SHP77 (cell line): Measurements from ENCODE around the gene TSPAN18.
A peak's percentile ranks its signal among the peaks of the same experiment; 100 is the strongest.
"Not testable (repeated sequence)": the region's sequence is repeated elsewhere in the genome, so short reads cannot be mapped to it uniquely, and the experiment has no call there.

Experiments
- DNase-seq, 2 experiments: peaks; one replicate each; lab custom pipeline; 2025; lab: John Stamatoyannopoulos, UW

TSPAN18 gene

DNA sequence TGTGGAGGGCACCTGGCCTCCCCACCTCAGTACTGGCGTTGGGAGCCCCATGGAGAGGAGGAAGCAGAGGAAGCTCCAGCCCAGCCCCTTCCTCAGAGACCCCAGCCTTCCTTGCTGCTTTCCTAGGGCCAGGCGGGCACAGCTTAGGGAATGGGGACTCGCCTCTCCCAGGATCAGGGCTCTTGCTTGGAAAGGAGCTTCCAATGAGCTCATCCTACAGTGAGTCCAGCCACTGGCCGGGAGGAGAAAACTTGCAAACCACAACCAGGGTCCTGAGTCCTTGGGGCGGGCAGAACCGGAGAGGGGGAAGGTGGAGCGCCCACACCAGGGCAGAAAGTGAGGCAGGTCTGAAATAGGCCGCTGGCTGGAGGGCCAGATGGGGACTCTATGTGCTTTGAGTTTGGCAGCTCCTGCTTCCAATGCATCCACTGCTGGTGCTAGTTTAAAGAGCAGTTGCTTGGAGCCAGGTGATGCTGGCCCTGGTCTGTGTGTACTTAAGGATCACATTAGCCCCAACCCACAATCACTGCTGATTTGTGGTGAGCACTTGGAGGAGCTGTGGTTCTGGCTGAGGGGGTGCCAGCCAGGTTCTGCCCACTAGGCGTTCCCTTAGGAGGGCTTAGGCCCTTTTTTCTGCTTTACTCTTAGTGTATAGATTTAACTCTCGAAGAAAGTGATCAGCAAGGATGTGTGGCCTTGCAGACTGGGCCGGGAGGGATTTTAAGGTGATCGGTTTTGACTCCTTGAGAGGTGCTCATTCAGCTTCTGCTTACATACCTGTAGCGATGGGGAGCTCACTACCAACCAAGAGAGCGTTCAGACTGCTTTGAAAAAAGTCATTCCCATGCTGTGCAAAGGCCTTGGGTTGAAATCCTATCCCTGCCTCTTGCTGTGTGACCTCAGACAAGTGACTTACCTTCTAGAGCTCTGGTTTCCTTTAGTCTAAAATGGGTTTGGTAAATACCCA lies 142.0 kb downstream of the TSPAN18 start:
- no peak for DNase-seq

DNA sequence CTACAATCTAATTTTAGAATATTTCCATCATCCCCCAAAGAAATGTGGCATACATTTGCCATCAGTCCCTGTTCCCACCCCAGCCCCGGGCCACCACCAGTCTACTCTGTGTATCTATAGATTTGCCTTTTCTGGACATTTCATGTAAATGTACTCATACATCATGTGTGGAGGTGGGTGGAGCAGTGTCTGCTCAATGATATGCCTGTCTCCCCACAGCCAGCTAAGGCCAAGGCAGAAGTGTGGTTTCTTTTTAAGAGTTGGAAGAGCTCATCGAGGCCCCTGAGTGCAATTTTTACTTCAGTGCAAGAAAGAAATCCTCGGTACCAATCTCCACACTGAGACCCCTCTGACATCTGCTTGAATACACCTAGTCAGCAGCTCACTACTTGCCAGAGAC lies 143.4 kb downstream of the TSPAN18 start:
- DNase-seq, result no peak

DNA sequence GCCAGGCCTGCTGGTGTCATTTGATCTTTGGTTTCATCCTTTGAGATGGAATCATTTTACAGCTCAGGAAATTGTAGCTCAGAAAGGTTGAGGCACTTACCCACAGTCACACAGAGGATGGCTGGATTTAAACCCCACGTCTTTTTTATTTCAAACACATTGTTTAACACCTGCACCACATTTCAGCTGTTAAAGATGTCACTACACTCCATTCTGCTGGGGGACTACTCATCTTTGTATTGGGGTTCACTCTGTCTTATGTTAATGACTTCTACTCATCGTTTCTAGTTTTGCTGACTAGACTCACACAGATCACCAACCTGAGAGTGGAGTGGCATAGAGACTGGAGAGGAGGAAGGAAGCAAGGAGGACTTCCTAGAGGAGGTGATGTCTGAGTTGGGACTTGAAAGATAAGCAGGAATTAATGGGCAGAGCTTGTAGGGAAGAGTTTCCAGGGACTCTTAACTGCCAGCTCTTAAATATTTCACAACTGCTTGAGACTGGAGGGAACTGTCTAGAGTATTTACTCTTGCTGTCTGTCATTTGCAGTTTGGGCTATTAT lies 143.9 kb downstream of the TSPAN18 start:
- no peak for DNase-seq

DNA sequence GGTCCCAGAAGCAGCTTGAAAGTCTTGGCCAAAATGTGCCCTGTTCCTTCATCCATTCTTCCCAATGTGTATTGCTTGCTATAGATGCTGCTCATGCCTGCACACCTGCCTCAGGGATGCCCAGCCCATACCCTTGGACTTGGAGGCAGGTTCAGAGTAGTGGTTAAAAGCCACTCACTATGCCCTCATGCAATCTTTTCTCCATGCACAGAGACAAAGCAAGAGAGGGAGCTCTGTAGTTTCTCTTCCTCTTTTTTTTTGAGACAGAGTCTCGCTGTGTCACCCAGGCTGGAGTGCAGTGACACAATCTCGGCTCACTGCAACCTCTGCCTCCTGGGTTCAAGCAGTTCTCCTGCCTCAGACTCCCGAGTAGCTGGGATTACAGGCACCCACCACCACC lies 144.9 kb downstream of the TSPAN18 start:
- not testable (repeated sequence) for DNase-seq

DNA sequence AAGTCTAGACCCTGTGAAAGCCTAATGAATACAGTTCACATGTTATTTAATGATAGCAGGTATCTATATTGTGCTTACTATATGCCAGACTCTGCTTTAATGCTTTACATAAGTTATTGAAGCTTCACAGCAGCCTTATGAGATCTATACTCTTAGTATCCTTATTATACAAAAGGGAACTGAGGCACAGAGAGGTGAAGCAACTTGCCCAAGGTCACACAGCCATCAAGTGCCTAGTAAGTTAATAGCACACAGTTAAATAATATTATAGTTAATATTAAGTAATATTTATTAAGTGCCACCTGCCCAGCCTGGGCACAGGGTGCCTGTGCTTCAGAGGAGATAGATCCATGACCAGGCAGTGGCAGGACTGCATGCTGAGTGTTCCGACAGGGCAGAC lies 145.8 kb downstream of the TSPAN18 start:
- no peak for DNase-seq

DNA sequence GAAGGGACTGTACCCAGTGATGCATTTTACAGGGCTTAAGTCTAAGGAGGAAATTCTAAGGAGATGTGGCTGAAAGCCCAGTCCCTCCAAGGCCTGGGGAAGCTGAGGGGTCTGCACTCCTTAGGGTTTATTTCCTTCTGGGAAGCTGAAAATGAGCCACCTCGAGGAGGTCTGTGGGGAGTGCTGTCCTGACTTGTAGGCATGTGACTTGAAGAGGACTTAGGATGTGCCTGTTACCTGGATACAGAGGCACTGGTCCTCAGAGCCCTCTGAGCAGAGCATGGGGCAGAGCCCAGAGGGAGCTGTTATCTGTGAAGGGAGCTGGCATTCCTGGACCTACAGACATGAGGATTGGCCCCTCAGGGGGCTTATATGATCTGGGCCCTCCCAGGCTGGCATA lies 146.8 kb downstream of the TSPAN18 start:
- DNase-seq, result no peak

DNA sequence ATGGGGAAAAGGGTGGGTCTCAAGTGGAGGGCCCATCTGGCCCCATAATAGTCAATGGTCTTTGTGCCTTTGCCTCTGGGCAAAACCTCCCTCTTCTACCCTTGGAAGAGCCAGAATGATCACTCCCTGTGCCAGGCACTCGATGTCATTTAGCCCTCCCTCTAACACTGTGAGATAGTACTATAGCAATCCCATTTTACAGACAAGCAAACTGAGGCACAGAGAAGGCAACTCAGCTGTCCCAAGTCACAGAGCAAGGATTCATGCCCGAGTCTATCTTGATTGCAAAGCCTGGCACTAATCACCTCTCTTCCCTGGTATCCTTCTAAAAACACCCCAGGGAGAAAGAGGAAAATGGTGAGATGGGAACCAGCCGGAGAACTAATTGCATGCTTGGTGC lies 147.5 kb downstream of the TSPAN18 start:
- DNase-seq, result no peak

DNA sequence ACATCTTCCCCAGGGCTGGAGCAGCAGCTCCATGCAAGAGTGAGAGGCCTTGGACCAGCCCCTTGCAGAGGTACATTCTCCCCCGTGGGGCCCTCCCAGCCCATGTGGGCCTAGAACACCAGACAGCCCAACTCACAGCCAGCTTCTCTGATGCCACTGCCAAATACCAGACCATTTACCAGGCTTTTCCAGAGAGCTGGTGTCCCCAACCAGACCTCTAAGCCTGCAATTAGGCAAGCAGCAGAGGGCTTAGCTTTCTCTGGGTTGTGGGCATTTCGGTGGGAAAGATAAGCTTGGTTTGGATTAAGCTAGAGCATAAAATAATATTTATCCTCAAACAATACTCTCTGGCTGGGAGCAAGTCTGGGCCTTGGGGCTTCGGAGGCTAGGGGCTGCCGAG lies 148.3 kb downstream of the TSPAN18 start:
- no peak for DNase-seq

DNA sequence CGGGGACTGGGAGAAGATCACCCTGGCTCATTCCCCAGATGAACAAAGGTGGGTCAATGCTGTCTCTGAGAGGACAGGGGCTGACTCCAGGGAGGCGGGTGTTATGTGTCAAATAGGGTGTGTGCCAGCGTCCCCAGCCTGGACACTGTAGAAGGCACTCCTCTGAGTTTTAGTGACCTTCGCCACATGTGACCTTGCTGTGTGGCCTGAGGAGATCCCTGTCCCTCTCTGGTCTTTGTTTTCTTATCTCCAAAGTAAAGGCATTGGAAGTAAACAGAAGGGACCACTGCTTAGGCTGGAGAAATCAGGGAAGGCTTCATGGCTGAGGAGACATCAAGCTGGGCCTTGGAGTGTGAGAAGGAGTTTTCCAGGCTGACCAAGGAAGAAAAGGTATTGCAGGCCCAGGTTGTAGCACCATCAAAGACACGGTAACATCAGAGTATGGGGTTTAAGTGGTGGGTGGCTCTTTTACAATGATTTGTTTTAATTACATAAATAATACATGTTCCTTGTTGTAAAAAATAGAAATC lies 149.5 kb downstream of the TSPAN18 start:
- DNase-seq, result no peak

DNA sequence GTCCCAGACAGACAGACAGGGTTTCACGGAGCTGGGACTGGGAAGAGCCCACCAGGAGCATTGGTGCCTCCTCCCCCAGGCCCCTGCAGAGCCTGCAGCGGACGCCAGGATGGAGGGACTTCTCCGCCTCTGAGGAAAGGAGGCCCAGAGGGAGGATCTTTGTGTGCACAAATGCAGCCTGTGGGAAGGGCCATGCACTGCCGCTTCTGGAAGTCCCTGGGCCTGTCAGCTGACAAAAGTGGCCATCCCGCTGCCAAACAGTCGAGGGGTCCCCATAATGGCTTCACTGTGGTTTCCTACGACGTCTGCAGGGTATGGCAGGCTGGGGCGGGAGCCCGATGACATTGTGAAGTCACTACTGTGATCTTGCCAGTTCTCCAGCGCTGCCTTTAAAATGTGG lies 150.1 kb downstream of the TSPAN18 start:
- no peak for DNase-seq

DNA sequence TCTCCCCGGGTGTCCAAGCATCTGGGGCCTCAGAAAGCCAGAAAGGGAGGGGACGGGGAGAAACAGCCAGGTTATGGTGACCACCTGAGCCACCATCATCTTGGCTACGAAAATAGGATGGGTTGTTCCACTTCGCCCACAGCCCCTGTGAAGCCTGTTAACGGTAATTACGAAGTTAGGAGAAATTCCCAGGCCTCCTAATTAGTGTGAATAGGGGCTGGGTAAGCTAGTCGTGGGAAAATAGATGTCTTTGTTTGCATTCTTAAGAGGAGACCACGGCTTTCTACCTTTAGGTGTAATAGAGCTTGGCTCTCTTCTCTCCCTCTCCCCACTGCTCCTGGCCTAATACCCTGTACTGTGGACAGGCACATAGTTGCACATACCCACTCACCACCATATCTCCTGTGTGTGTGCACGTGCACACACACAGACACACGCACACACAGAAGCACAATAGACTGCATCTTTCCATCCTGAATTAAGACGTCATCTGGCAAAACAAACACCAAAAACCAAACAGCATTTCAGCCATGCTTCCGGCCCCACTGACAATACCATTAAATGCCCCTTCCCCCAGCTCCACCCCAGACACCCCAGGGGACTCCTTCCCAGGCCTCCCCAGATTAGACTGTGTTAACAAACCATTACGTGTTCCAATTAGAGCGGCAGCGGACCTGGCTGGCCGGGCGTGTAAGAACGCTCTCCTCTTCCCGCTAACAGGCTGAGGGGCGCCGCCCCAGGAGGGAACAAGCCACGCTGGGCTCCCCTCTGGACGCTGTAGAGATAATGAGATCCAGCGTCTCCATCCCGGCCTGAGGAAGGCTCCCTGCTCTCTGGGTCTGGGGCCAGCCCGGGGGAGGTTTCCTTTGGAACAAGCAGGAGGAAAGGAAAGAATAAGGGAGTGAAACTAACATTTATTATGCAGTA lies 151.1 kb downstream of the TSPAN18 start:
- DNase-seq, result peak in 1 of 2 experiments; percentile 25

DNA sequence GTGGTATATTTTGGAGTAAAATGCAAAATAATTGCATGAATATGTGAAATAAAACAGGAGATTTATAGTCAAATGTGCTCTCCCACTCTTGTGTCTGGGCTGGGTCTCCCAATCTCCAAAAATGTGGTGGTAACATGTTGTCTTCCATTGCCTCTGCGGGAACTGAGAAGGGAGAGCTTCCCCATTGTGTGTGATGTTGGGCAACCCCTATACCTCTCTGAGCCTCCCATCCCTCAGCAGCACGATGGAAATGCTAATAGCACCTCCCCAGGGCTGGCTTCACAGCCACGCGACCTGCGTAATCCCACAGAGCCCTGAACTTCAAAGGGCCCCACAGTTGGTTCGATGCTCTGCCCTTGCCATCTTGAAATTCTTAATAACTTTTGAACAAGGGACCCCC lies 151.9 kb downstream of the TSPAN18 start:
- no peak for DNase-seq

DNA sequence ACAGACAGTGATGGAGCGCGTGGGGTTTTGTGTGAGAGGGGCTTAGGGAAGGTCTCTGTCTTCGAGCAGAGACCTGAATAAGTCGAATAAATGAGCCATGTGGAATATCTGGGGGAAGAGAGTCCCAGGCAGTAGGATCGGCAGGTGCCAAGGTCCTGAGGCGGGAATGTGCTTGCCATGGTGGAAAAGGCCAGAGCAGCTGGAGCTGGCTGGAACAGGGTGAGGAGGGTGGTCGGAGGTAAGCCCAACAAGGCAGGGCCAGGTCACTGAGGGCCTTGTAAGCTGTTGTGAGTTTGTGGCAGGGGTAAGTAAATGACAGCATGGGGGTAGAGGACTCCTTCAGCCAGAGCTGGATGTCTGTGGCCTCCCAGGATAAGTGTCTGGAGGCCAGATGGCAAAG lies 152.7 kb downstream of the TSPAN18 start:
- no peak for DNase-seq

DNA sequence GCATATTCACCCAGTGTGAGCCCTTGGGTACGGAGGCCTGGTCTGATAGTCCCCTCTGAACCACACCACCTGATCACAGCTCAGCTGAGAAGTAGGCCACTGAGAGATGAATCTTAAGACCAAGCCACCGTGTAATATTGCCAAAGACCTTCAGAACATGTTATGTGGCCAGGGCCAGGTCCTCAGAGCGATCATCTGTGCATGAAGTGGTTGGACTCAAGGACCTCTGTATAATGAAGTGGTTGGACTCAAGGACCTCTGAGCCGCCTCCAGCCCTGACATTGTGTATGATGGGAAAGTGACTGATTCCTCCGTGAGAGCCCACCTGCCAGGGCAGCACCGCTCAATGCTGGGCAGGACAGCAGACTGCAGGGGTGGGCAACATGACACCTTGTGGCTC lies 153.7 kb downstream of the TSPAN18 start:
- DNase-seq, result no peak

DNA sequence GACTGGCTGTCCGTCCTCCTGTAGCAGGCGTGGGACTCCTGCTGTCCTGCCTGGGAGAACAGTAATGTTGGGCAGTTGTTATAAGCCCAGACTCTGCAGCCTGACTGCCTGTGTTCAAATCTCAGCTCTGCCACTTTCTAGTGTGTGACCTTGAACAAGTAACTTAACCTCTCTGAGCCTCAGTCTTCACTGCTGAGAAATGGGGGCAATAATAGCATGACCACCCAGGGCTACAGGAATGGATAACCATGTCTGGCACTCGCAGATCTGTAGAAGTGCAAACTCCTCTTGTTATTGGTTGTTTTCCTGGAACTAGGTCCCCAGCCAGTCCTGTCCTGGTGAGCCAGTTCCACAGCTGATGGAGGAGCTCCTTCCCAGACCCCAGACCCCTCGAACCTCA lies 154.2 kb downstream of the TSPAN18 start:
- DNase-seq, result no peak

DNA sequence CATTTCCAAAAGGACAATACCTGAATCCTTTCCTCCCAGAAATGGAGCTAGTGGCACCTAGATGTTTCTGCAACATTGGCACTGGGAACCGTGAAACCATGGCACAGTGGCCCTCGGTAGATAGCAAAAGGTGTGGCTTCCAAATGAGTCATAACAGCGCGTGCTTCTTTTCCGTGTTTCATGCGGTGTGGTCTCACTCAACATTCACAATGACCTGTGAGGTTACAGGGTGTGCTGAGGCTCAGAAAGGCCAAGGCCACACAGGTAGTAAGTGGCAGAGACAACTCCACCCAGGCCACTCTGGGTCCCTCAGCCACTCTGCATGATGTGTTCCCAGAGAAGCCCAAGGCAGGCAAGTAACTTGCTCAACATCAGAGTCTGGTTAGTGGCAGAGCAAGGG lies 156.5 kb downstream of the TSPAN18 start:
- DNase-seq, result no peak

DNA sequence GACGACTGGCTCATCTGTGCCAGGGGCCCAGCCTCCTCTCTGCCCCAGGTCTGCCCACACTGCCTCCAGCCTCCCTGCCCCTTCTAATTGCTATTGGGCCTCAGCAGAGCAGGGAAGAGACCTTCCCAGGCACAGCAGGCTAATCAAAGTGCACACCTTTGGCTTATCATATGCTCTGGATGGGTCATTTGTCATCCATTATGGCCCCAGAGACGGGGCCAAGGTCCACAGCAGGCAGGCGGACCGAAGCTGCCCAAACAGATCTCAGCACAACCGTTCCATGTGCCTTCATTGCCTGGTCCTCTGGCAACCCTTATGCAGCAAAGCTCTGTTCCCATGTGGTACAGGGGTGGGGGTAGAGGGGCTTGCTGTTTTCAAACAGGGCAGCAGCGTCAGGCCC lies 157.3 kb downstream of the TSPAN18 start:
- DNase-seq, result no peak

DNA sequence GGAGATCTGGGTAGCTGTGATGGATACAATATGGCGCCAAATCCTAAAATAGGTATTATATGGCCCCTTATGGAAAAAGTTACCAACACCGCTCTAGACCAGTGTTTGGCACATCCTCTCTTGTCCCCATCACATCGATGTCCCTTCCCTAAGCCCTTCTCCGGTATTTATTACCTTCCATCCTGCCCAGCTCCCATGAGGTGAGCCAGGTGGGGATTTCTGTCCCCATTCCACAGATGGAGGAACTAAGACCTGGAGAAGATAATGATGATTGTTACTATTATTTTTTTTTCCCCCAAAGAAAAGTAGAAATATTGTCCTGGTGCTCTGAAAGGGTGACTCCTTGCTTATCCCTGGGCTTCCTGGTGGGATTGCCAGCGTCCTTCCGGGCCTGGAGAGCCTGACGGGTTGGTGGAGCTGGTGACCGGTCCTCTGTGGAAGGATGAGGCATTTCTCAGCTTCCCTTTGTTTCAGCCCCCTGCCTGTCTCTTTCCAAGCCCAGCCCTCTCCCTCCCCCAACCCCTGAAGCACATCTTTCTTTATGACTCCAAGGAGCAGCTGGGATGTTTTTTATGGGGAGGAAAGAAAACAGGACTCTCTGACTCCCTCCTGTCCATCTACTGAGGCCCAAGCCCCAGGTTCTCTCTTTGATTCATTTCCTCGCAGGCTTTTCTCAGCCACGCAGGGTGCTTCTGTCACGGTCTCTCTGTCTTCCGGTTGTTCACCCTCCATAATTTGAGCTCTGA lies 158.5 kb downstream of the TSPAN18 start:
- no peak for DNase-seq

DNA sequence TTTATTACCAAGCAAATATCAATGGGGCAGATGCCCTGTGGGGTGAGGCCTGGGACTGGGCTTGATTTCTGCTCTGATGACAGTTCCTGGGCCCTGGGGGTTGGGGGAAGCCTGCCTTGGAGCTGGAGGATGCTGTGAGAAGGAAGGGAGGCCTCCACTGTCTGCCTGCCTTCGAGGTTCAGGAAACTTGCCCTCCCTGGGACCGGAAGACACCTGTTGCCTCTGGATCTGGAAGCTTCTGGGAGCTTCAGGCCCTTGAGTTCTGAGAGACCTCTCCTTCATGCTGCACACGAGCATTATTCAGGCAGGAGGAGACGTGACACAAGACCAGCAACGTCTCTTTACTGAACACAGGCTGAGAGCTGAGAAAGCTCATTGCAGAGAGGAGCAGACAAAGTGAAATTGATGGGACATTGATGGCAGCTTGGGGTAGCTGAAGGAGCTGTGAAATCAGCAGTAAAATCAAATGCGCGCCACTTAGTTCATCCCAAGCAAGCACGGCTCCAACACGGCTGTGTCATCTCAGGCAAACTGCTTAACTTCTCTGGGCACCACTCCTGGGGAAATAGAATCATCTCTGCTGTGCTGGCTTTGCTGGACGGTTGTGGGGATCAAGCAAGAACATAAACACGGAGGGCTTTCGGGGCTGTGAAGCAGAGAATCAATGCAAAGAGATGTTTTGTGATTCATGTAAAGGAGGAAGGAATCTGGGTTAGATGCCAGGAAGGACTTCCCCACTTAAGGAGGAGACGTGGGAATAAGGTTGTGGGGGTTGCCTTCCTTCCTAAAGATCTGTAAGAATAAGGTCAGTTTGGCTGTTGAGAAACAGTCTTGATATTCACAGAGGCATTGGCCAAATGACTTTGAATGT lies 159.4 kb downstream of the TSPAN18 start:
- DNase-seq, result no peak

DNA sequence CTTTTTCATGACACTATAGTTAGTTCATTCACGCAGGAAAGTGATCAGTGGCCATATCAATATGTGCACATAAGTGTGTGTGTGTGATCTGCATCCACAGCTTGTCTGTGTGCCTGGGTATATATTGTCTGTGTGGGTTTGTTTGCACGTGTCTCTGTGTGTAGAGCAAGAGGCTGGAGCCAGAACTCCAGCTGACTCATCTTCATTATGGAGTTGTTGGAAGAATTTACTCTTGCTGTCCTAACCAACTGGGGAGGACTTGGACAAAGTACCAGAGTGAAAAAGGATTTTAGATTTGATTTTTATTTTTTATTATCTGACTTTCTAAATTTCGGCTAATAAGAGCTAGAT lies 160.0 kb downstream of the TSPAN18 start:
- no peak for DNase-seq

DNA sequence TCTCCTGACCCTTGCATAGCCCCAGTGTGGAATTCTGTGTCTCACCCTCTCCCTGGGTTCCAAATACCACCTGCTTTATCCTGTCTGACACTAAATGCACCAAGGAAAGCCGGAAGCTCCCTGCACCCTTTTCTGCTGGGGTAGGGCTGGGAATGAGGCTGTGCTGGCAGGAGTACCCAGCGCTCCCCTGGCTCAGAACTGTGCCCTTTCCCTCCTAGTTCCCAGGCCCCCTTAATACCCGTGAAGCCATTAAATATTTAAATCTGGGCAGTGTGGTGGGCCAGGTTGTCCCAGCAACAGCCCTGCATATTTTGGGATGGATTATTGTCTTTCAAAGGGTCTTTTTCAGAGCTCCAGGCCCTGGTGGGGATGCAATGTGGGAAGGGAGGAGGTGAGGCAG lies 160.9 kb downstream of the TSPAN18 start:
- no peak for DNase-seq
